ENCODE results near the gene ATP11C.

ATP11C gene

DNA sequence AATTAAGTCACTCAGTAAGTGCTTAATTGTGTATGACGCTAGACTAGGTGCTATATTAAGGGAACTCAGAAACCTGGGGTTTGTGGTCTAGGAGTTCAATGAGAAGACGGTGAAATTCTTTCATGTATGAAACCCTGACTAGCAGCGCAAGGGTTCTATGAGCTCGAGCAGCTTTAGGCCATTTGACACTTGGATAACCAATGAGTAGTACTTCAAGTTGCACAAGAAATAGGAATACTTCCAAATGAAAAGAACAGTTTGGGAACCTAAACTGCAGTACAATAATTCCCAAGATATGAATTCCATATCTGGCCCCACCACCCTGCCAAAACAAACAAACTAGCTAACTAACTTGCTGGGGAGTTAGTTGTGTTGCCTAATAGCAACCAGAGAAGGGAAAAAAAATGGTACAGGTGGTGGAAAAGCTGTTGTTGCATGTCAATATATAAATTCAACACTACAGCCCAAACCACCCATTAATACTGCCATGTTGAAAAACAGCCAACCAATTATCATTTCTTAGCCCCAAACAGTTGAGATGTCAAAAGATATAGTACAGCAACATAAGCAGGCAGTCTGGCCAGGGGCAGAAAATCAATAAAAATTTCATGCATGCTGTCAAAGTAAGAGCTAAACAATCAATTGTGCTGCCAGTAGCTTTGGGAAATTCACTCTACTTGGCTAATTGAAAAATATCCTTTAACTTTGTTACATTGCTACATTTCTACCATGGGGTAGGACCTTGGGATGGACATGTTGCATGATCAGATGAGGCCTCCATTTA lies 170.3 kb downstream of the ATP11C start:
- TF ChIP-seq, protein P1, sequence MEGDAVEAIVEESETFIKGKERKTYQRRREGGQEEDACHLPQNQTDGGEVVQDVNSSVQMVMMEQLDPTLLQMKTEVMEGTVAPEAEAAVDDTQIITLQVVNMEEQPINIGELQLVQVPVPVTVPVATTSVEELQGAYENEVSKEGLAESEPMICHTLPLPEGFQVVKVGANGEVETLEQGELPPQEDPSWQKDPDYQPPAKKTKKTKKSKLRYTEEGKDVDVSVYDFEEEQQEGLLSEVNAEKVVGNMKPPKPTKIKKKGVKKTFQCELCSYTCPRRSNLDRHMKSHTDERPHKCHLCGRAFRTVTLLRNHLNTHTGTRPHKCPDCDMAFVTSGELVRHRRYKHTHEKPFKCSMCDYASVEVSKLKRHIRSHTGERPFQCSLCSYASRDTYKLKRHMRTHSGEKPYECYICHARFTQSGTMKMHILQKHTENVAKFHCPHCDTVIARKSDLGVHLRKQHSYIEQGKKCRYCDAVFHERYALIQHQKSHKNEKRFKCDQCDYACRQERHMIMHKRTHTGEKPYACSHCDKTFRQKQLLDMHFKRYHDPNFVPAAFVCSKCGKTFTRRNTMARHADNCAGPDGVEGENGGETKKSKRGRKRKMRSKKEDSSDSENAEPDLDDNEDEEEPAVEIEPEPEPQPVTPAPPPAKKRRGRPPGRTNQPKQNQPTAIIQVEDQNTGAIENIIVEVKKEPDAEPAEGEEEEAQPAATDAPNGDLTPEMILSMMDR (IDR thresholded peaks at IDR 0.05; ENCODE audit: insufficient read depth, missing control alignments): no peak
- no peak for FAIRE-seq
- no peak for DNase-seq (ENCODE audit: insufficient read length, low spot score)

DNA sequence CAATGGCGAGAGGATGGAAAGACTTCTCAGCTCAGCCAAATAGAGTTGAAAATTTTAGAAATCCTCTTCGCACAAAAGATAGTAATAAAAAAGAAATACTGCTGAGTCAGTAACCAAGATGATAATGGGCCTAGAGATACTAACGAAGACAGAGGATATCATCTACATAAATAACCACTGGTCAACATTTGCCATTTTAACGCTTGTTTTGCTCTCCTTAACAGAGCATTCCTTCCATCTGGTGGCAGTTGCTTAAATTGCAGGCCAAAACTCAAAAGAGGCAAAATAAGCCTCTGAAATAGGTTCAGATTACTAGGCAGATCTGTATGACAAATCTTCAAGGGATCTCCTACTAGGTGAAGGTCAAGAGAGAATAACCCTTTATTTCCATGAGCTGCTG lies 173.2 kb downstream of the ATP11C start:
- no peak for DNase-seq (ENCODE audit: insufficient read length, low spot score)
- TF ChIP-seq, protein P1 (IDR thresholded peaks at IDR 0.05; ENCODE audit: insufficient read depth, missing control alignments): peak; percentile 31
- FAIRE-seq: no peak

- TF ChIP-seq, protein P1 (IDR thresholded peaks at IDR 0.05; ENCODE audit: insufficient read depth, missing control alignments): no peak
- no peak for FAIRE-seq
Observed at GRCh38 chrX:139758809-139759208, 174.0 kb downstream of the ATP11C start.

GRCh38 chrX:139758250-139758649 lies 174.6 kb downstream of the ATP11C start:
- TF ChIP-seq, protein P1 (IDR thresholded peaks at IDR 0.05; ENCODE audit: insufficient read depth, missing control alignments): no peak
- FAIRE-seq: no peak

More at GRCh38 chrX:139758809-139759208, 174.0 kb downstream of the ATP11C start:
- no peak for DNase-seq (ENCODE audit: insufficient read length, low spot score)

GRCh38 chrX:139751053-139751452 lies 181.8 kb downstream of the ATP11C start:
- no peak for DNase-seq (ENCODE audit: insufficient read length, low spot score)
- FAIRE-seq: no peak
- TF ChIP-seq, protein P1 (IDR thresholded peaks at IDR 0.05; ENCODE audit: insufficient read depth, missing control alignments): no peak

More at GRCh38 chrX:139758250-139758649, 174.6 kb downstream of the ATP11C start:
- DNase-seq (ENCODE audit: insufficient read length, low spot score): no peak

DNA sequence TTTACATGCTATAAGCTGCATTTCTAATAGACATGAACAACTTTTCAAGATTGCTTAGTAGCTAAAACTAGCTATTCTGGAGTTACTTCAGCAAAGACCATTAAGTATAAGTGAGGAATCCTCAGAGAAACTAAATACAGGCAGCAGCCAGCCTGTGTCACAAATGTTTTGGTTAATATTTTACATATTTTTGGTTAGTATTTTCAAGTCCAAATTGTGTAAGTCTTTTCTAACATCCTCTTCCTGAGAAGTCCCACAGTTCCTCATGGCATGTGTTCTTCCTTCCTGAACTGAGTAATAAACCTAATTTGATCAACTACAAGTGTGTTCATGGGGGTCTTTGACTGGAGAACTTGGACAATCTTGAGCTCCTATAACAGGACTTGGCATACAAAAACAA lies 182.5 kb downstream of the ATP11C start:
- TF ChIP-seq, protein P1 (IDR thresholded peaks at IDR 0.05; ENCODE audit: insufficient read depth, missing control alignments): no peak
- DNase-seq (ENCODE audit: insufficient read length, low spot score) (no peak), FAIRE-seq (no peak)

DNA sequence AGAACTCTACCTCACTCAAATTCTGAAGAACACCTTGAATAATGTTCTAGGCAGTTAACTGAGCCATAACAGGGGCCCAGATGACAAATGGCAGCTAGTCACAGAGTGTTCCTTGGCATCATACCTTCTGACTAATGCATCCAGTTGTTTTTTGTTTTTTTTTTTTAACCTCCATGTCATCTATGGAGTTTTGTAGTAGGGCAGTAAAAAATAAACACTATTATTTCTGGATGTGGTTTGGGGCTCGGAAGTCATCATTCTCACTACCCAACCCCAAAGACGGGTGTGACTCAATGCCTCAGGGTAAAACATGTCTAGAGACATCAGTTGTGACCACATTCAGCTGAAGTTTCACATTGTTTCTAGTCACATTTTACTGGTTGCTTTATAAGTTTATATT lies 193.7 kb downstream of the ATP11C start:
- DNase-seq (ENCODE audit: insufficient read length, low spot score): no peak
- FAIRE-seq: no peak
- TF ChIP-seq, protein P1 (IDR thresholded peaks at IDR 0.05; ENCODE audit: insufficient read depth, missing control alignments): no peak

Measured in D721Med (cell line).